Middle frontal gyrus (tissue), 1 donor: ENCODE measurements around the gene ERVH48-1.
A peak's percentile ranks its signal among the peaks of the same experiment; 100 is the strongest.
"Not testable (repeated sequence)": the region's sequence is repeated elsewhere in the genome, so short reads cannot be mapped to it uniquely, and the experiment has no call there.

Experiments
- DNase-seq: peaks from one replicate; pipeline ENCODE4 v3.0.0-alpha.2; 2015; ENCODE audit warnings: low spot score; ENCODE audit errors: extremely low spot score

The ERVH48-1 gene

DNA sequence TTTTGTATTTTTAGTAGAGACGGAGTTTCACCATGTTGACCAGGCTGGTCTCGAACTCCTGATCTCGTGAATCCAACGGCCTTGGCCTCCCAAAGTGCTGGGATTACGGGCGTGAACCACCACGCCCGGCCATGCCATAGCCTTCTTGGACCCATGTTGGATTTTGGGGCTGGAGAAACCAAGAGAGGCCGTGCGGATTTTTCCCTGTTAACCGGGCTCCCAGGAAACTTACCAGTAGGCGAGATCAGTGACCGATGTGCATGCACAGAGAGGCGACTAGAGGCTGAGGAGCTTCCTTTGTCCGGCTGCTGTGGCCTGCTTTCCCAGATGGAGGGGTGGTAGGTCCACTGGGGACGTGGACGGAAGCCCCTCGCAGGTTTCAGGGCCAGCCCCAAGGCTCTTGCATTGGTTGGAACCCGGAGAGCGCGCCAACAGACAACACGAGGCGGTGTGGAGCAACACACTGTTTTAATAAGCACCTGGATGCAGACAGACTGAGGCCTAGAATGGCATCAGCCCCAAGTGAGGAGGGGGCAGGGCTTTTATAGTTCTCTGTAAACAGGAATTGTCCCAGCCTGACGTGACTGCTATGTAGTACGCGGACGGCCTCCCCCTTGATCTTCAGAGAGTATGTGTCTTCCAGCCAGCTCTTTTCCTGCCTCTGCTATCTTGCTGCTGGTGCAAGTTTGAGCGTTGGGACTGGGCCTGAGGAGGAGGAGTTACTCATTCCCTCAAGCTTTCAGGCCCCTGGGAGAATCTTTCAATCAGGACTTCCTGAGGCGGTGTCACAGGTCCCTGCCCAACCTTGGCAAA, at the start of gene ERVH48-1:
ERVH48-1 (minus strand) TSS at position 517 of the 813 bp plus-strand sequence. CDS start 6,624 bp downstream, outside the sequence.
- DNase-seq = no peak

DNA sequence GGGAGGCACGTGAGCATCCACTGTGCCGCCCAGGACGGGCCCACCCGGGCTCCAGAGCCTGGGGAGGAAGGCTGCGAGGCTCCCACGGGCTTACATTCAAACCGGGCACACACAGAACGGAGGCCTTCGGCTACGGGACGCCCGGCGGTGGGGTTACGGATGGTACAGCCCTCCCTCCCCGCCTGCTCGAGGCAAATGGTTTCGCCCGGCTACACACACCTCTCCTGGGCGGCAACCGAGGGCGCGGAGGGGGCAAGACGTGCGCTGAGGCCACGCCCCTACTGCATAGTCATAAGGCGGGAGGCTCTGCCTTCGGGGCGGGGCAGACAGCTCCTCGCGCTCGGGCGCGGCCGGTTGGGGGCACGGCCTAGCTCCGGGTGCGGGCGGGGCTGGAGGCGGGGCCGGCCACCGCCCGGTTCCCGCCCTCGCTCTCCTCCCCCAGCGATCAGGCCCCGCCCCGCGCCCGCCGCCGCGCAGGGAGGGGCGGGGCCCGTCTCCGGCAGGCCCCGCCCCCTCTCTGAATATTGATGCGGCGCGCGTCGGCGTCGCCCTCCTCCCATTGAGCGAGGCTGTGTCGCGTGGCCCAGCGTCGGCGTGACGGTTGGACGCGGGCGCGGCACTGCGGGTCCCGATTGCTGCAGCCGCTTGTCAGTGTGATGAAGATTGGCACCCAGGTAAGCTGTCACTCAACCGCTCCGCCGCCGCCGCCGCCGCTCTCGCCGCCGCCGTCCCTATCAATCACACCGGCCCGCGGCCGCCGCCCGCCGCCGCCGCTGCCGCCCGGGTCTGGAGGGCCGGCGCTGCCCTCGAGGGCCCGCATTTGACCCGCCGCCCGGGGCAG, 48.8 kb upstream of the ERVH48-1 start, which contains the start of gene PKNOX1:
PKNOX1 (plus strand) TSS at position 572 of the 841 bp plus-strand sequence. CDS start 29,820 bp downstream, outside the sequence.
- peak; percentile 96 for DNase-seq

DNA sequence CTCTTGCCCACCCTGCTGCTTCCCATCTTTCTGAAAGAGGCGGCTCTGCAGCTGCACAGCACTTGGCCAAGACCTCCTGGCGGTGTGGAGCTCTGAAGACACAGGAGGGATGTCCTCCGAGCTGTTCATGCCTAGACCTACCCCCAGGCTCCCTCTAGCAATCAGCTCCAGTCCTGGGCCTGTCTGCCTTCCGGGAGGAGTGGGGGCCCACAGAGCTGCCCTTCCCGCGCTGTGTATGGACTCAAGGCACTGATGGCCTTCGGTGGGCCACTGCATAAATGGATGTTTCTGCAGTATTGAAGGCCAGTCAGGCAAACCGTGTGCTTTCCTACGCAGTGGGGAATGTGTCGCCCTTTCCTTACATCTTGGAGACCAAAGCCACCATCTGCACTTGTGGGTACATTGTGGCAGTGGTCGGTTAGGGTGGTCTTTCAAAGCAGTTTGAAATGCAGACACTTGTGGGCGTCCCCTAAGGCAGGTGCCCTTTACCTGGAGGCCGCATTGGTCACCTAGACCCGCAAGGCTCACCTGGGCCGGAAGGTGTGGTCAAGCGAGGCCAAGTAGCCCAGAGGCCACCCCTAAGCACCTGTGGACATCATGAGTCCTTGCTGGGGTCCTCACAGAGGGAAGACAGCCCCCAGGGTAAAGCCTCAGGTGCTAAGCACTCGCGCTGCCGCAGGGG, 48.0 kb upstream of the ERVH48-1 start:
- DNase-seq = no peak

DNA sequence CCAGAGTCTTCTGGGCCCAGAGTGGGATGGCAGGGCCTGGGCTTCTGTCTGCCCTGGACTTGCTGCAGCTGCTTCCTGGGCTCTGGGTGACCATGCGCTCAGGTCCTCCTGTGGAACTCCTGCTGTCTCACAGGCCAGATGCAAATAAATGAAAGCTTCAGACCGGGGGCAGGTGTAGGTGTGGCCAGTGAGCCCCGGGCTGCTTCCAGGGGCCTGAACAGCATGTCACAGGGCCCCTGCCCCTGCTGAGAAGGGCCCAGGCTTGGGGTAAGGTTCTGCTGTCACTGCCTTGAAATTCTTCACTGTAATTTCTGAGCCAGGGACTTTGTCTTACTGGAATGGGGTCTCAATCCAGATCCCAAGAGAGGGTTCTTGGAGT, 46.5 kb upstream of the ERVH48-1 start:
- no peak for DNase-seq

DNA sequence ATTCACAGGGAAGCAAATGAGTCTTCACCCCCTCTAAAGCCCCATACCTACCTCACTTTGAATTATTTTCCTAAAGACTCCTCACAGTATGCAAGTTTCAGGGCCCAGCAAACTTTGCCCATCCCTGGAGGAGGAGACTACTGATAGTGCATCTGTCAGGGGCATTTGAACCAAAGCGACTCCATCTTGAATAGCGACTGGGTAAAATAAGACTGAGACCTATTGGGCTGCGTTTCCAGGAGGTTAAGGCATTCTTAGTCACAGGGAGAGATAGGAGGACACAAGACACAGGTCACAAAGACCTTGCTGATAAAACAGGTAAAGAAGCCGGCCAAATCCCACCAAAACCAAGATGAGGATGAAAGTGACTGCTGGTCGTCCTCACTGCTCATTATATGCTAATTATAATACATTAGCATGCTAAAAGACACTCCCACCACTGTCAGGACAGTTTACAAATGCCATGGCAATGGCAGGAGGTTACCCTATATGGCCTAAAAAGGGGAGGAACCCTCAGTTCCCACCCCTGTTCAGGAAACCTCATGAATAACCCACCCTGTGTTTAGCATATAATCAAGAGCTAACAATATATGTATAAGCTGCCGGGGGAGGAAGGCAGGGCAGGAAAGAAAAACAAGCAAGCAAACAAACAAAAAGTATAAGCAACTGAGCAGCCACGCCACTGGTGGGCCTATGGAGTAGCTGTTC, 45.7 kb upstream of the ERVH48-1 start:
- DNase-seq = no peak

DNA sequence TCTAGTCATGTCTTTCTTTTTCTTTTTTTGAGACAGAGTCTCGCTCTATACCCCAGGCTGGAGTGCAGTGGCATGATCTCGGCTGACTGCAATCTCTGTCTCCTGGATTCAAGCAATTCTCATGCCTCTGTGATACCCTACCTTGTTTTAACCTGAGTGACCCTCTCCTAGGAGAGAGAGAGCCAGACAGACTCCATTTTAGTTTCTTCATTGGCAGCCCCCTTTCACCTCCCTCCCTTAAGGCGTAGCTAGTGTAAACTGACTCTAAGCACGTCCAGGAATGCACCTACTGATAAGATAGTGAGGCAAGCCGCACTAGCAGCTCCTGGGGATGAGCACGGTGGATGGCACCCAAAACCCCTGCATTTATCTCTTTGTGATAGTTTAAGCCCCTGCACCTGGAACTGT, 43.8 kb upstream of the ERVH48-1 start:
- no peak for DNase-seq

DNA sequence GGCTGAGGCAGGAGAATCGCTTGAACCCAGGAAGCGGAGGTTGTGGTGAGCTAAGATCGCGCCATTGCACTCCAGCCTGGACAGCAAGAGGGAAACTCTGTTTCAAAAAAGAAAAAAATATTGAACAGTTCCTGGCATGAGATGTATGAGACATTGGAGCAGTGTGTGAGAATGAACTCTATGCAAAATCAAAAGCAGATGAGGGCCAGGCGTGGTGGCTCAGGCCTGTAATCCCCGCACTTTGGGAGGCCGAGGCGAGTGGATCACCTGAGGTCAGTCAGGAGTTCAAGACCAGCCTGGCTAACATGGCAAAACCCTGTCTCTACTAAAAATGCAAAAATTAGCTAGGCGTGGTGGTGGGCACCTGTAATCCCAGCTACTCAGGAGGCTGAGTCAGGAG, 42.2 kb upstream of the ERVH48-1 start:
- DNase-seq = not testable (repeated sequence)

DNA sequence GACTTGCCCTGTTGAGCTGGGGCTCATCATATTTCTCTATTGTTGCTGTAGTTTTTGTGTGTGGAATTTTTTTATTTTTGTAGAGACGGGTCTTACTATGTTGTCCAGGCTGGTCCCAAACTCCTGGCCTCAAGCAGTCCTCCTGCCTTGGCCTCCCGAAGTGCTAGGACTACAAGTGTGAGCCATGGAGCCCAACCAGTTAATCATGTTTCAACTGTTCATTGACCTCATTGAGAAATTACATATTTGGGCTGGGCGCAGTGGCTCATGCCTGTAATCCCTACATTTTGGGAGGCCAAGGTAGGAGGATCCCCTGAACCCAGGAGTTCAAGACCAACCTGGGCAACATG, 39.8 kb upstream of the ERVH48-1 start:
- DNase-seq = no peak

DNA sequence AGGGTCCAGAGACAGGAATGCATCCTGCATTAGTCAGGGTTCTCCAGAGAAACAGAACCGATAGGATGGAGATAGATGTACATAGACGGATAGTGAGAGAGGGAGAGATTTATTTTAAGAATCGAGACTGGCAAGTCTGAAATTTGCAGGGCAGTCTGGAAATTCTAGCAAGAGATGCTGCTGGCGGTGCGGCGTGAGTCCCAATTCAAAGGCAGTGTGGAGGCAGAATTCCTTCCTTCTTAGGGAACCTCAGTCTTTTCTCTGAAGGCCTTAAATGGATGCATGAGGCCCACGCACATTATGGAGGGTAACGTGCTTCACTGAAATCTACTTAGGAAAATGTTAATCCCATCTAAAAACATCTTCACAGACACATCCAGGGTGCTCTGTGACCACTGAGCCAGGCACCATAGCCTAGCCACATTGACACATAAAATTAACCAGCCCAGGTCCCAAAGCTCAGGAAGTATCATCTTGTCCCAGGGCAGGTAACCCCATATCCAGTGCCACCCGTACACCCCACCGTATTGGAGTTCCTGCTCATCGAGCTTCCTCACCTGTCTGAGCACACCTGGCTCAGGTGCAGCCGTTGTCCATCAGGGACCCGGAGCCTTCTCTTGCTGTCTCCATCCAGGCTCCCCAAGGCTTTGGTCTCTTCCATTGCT, 39.2 kb upstream of the ERVH48-1 start:
- peak; percentile 50 for DNase-seq

DNA sequence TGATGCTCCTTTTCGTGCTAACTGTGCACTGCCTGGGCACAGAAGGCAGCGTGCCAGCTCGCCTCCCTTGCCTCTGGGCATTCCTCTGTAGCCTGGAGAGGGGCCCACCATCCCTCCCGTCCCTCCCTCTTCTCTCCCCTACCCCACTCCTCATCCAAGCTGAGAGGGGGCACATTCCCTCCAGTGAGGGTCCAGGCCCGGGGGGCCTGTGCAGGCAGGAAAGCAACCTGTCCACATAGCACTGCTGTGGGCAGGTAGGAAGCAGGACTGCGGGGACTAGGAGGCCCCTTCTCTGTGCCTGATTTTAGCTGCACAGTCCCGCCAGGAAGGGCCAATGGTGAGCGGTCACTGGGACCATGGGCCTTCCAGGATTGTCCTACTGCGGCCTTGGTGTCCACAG, 38.7 kb upstream of the ERVH48-1 start:
- no peak for DNase-seq

DNA sequence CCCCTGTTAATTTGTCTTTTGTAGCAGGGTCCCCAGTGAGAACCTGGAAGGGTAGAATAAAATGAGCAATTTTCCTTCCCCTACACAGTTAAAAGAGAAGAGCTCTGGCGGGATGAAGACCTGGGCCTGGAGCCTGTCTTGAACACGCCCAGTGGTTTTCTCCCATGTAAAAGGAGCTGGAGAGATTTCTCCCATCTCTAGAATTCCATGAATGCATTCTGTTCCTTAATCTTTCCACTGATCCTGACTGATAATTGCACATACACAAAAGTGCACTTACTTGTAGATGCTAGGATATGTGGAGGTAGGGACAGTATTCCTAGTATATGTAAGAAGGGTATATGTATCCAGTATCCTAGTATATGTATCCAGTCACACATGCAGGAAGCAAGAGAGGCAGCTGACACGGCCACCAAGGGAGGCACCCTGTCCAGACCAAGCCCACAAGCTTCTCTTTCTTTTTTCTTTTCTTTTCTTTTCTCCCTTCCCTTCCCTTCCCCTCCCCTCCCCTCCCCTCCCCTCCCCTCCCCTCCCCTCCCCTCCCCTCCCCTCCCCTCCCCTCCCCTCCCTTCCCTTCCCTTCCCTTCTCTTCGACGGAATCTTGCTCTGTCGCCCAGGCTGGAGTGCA, 37.1 kb upstream of the ERVH48-1 start:
- no peak for DNase-seq

DNA sequence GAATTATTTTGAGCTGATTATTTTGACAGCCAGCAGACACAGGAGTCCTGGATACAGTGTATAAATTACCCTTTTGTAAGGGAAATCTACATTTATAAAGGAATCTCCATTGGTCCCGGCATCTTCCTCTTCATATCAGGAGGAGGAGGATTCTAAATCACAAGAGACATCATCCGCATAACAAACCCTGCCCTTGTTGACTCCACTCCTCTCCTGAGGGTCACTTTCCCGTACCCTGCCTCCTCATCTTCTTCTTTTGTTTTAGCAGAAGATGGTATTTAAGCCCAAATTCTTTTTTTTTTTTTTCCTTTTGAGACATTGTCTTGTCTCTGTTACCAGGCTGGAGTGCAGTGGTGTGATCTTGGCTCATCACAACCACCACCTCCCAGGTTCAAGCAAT, 34.3 kb upstream of the ERVH48-1 start:
- no peak for DNase-seq

DNA sequence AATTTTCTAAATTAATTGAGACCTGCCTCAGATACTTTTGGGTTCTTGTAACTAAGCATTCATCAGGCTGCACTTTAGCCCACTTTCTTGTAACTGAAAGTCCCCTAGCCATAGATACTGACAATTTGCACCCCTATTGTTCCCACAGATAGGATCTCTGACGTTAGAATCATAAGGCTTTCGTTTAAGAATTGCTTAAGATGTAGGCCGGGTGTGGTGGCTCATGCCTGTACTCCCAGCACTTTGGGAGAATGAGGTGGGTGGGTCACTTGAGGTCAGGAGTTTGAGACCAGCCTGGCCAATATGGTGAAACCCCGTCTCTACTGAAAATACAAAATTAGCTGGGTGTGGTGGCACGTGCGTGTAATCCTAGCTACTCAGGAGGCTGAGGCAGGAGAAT, 32.7 kb upstream of the ERVH48-1 start:
- not testable (repeated sequence) for DNase-seq

DNA sequence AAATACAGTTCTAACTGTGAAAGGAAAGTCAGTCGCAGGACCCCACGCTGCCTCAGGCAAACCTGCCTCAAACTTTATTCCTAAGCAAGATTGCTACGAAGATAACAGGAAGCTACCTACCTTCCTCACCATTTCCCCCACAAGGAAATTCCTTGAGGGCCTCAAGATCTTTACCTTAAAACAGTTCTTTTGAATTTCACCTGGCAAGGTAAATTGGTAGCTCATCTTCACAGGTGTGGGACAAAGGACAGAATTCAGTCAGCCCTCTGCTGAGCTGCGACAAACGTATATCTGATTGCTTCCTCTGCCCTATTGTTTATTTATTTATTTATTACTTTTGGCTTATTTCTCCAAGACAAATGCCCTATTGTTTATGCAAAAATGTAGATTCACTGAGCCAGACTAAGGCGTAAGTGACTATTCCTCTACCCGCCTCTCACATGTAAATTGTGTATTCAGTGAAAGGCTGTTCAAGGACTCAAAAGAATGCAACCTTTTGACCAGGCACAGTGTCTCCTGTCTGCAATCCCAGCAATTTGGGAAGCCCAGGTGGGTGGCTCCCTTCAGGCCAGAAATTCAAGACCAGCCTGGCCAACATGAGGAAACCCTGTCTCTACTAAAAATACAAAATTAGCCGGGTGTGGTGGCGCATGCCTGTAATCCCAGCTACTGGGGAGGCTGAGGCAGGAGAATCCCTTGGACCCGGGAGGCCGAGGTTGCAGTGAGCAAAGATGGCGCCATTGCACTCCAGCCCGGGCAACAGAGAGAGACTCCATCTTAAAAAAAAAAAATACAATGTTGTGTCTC, 31.6 kb upstream of the ERVH48-1 start:
- DNase-seq = no peak

DNA sequence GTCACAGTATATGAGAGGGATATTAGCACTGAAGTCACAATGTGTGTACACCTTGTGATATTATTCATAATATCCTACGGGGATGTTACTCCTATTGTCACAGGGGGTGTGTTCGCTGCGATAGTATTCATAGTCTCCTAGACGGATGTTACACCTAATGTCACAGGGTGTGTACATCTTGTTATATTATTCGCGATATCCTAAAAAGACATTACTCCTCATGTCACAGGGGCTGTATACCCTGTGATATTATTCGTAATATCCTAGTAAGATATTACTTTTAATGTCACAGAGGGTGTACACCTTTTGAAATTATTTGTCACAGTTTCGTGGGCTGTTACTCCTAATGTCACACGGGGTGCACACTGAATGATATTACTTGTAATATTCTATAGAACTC, 25.8 kb upstream of the ERVH48-1 start:
- DNase-seq = not testable (repeated sequence)

DNA sequence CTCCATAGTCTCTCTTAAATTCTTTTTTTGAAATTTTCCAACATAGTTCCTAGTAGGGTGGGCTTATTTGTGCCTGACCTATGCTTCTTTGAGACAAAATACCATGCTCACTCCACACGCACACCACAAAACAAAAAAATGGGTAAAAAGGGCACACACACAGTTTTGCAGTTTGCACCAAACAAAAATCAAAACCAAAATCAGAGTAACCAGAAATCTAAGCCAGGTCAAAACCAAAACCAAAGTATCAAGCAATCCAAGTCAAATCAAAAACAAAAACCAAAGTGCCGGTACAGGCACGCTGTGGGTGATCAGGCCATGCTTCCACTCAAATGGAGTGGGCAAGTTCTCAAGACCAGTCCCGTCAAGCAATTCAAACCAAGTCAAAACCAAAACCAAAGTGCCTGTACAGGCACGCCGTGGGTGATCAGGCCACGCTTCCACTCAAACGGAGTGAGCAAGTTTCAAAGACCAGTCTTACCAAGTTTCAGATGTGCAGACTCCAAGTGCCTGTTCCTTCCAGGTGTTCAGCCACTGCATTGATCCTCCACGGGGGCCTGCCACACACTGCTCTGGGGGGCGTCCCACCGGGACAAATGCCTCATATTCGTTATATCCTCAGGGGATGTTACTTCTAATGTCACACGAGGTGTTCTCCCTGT, 23.8 kb upstream of the ERVH48-1 start:
- not testable (repeated sequence) for DNase-seq

DNA sequence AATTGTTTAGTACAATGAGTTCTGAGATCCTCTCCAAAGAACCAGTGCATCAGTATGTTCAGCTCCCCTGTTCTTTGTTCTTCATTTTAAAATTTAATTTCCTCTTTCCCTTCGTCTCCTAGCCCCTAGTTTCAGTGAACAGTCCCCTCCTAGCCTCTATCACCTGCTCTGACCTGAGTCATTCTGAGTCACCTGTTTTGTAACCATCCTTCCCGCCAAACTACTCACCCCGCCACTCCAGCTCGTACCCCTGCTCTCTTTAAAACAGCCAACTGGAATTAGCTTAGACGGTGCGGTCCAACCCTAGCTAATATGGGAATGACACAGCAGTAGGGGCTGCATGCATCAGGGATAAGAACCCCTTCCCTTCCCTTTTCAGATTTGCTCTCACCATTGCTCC, 16.8 kb upstream of the ERVH48-1 start:
- no peak for DNase-seq

DNA sequence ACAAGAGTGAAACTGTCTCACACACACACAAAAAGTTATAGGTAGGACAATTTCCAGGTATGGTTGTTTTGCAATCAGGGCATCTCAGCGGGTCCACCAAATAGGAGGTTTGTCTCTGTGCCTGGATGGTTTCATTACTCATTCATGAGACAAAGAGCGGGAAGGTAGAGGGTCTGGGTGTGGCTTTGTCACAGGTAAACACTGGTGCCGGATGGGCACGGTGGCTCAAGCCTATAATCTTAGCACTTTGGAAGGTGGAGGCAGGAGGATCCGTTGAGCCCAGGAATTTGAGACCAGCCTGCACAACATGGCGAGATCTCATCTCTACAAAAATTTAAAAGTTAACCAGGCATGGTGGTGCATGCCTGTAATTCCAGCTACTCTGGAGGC, 16.3 kb upstream of the ERVH48-1 start:
- no peak for DNase-seq
